Sigmoid colon (tissue), 4 donors: ENCODE measurements around the gene KRT5.

ENCODE experiments used
- POLR2A ChIP-seq, 2 donors: fragments of 450-650 bp; IDR thresholded peaks; one replicate each; pipeline ENCODE4 v1.6.1; 2016; ENCODE audit warnings: antibody characterized with exemption in 2 of 2, mild to moderate bottlenecking in 2 of 2, moderate library complexity in 2 of 2
- POLR2AphosphoS5 ChIP-seq, 4 donors: sonication (generic); formaldehyde crosslinking; IDR thresholded peaks; one replicate each; pipeline ENCODE4 v1.6.1; 2017; ENCODE audit warnings: antibody characterized with exemption in 4 of 4
- TF ChIP-seq, protein P1 (sequence below), 4 experiments: fragments of 450-650 bp in 3 of 4; fragments of 200-600 bp in 1 of 4; IDR thresholded peaks; one replicate each; pipeline ENCODE4 v1.5.1; 2016 to 2019; ENCODE audit warnings: antibody characterized with exemption in 4 of 4, mild to moderate bottlenecking in 3 of 4, moderate library complexity in 2 of 4

DNA sequence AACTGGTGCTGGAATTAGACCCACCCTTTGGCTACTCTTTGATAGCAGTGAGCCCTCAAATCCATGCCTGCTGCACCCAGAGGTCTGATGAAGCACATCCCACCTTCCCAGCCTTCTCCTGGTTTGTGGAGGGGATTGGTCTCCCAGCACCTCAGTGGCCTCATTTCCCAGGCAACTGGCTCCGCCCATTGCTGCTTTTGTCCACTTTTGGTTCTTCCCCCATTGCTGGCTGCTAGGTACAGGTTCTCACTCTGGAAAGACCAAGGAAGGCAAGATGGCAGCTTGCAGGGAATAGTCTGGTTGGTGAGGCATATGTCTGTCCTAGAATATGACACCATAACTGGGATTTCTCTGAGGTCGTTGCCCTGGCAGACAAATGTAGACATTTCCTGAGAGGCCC lies 10.2 kb upstream of the KRT5 start:
- TF ChIP-seq, protein P1, sequence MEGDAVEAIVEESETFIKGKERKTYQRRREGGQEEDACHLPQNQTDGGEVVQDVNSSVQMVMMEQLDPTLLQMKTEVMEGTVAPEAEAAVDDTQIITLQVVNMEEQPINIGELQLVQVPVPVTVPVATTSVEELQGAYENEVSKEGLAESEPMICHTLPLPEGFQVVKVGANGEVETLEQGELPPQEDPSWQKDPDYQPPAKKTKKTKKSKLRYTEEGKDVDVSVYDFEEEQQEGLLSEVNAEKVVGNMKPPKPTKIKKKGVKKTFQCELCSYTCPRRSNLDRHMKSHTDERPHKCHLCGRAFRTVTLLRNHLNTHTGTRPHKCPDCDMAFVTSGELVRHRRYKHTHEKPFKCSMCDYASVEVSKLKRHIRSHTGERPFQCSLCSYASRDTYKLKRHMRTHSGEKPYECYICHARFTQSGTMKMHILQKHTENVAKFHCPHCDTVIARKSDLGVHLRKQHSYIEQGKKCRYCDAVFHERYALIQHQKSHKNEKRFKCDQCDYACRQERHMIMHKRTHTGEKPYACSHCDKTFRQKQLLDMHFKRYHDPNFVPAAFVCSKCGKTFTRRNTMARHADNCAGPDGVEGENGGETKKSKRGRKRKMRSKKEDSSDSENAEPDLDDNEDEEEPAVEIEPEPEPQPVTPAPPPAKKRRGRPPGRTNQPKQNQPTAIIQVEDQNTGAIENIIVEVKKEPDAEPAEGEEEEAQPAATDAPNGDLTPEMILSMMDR (IDR thresholded peaks at IDR 0.05), result no peak
- TF ChIP-seq POLR2AphosphoS5 (IDR thresholded peaks at IDR 0.05), result no peak
- no peak for TF ChIP-seq POLR2A (IDR thresholded peaks at IDR 0.05)
